GM19452 (cell line): ENCODE results near the gene EMC1.
"Not testable (repeated sequence)": the region's sequence is repeated elsewhere in the genome, so short reads cannot be mapped to it uniquely, and the experiment has no call there.

Source experiments
- ATAC-seq: cut with Tn5 transposase; IDR thresholded peaks from one replicate; pipeline ENCODE4 v1.9.1; 2021; ENCODE audit not compliant: unreplicated experiment

EMC1 gene

GRCh38 chr1:19191811-19192210 lies 59.5 kb downstream of the EMC1 start:
- ATAC-seq: no peak

GRCh38 chr1:19190468-19190867 lies 60.9 kb downstream of the EMC1 start:
- ATAC-seq: no peak

DNA sequence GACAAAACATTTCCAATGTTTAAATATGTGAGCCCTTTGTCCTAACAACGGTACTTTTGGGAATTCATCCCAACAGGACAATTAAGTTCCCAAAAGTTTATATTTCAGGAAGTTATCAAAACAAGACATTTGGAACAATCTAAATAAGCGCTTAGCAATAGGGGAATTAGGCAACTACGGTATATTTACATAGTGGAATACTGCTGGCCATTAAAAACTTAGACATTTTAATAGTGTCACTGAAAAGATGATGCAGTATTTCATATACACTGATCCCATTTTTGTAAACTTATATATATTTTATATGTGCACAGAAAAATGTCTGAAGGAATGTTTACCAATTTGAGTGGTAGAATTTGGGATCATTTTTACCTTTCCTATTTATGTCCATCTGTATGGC lies 62.1 kb downstream of the EMC1 start:
- no peak for ATAC-seq

DNA sequence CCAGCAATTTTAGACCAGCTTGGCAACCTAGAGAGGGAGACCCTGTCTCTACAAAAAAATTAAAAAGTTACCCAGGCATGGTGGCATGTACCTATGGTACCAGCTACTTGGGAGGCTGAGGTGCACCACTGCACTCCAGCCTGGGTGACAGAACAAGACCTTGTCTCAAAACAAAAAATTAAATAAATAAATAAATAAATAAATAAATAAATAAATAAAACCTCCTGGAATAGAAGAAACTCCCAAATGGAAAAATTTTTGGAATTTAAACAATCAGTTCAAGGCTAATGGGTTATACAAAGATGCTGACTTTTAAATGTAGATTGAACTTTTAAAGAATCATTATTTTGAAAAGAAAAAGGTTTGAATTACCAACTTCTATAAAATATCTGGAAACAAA lies 63.5 kb downstream of the EMC1 start:
- no peak for ATAC-seq

DNA sequence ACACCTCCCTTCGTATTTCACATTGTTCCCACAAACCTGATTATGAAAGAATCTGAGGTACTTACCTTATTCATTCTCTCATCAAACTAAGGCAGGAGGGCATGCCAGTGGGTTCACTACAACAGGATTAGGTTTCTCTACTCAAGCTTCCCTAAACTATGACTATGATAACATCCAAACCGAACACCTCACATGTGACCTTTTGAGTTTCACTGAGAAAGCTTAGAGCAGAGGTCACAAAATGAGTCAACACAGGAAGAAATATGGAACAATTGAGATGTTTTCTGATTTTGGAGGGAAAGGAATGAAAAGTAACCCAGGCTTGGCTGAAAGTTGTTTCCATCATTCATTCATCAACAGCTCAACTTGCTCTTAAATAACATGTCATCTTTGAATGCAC lies 65.3 kb downstream of the EMC1 start:
- ATAC-seq: no peak

- no peak for ATAC-seq
These were observed 69.1 kb downstream of the EMC1 start for GRCh38 chr1:19182223-19182622.

DNA sequence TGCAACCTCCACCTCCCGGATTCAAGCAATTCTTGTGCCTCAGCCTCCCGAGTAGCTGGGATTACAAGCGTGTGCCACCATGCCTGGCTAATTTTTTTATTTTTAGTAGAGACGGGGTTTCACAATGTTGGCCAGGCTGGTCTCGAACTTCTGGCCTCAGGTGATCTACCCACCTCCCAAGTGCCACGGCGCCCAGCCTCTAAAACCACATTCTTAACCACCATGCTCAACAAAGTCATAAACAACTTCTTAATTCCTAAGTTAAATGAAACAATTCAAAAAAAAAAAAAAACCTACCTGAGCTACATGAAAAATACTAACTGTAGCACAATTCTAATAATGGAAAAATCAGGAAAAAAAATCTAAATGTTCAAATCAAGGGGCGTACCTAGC lies 71.1 kb downstream of the EMC1 start:
- not testable (repeated sequence) for ATAC-seq

DNA sequence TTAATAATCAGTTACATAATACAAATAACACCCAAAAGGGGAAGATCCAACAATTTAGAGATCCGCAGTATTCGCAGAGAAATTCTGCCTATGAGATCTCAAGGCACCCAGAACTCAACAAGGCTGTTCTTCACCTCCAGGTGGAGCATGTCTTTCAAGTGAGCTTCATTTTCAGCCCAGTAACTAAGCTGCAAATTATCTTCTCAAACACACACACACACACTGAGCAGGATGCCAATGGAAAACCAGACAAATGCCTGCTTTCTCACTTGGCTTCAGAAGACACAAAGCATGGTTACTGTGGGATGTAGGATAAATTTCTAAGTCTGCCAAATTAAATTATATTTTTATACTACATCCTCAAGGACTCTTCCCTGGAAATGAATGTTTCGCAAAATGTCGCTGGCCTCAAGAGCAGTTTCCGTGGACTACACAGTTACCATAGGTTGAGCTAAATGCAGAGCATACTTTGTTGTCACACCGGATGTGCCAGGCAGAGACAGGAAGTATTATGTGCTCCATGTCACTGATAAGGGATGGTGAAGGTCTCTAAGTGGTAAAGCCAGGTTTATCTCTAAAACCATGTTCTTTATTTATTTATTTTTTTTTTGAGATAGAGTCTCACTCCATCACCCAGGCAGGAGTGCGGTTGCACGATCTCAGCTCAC lies 71.6 kb downstream of the EMC1 start:
- ATAC-seq: no peak

GRCh38 chr1:19178734-19179398 lies 72.5 kb downstream of the EMC1 start:
- no peak for ATAC-seq

GRCh38 chr1:19177811-19178210 lies 73.5 kb downstream of the EMC1 start:
- ATAC-seq: no peak

DNA sequence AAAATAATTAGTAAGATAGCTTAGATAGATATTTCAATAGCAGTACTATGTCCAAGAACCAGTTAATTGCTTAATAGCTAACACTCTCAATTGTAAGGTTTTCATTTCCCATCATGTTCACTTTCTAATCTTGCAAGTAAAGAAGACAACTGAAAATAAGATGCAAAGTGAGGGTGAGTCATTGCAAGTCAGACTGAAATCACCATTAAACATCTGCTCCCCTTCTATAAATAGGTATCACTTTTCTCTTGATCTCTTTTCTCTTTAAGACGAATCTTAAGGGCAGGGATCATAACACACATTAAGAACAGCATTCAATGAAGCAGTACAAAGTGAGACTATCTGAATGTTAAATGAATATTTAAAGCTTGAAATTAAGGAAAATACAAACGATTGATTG lies 81.7 kb downstream of the EMC1 start:
- ATAC-seq: peak; percentile 65

DNA sequence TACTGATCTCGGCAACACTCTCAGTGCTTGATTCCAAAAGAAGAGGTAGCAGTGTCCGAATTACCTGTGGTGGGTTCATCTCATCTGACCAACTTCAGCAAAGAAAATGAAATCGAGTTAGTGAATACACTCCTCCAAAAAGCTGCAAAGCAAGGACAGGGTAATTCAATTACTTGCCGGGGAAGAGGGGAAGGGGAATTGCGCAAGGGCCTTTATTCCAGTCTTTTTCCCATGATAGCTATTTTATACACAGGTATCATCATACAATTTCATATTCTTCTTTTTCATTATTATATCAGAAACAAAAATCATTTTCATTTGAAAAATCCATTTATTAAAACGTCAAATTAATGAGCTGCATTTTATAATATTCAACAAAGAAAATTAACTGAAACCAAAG lies 84.2 kb downstream of the EMC1 start:
- ATAC-seq: no peak

- ATAC-seq: no peak
These were observed 85.3 kb downstream of the EMC1 start for GRCh38 chr1:19166066-19166465.
